HG02870 (cell line): ENCODE data around the gene MIAT.
"Not testable (repeated sequence)": the region's sequence is repeated elsewhere in the genome, so short reads cannot be mapped to it uniquely, and the experiment has no call there.

Experiments
- ATAC-seq: cut with Tn5 transposase; IDR thresholded peaks from one replicate; pipeline ENCODE4 v1.9.1; 2021; ENCODE audit warnings: mild to moderate bottlenecking, moderate library complexity; ENCODE audit not compliant: unreplicated experiment

Gene MIAT

GRCh38 chr22:26691377-26691716, 34.0 kb downstream of the MIAT start:
- ATAC-seq, result no peak

GRCh38 chr22:26692215-26692614, 34.8 kb downstream of the MIAT start:
- ATAC-seq, result no peak

- no peak for ATAC-seq
Measured at GRCh38 chr22:26697151-26697550, 39.8 kb downstream of the MIAT start.

- ATAC-seq, result no peak
Measured at GRCh38 chr22:26700462-26700861, 43.1 kb downstream of the MIAT start.

- no peak for ATAC-seq
Measured at GRCh38 chr22:26700886-26701285, 43.5 kb downstream of the MIAT start.

- ATAC-seq, result no peak
Measured at GRCh38 chr22:26701323-26701722, 43.9 kb downstream of the MIAT start.

- no peak for ATAC-seq
Measured at GRCh38 chr22:26702906-26703830, 45.8 kb downstream of the MIAT start.

GRCh38 chr22:26705379-26705778, 48.0 kb downstream of the MIAT start:
- ATAC-seq, result not testable (repeated sequence)

GRCh38 chr22:26707090-26707489, 49.7 kb downstream of the MIAT start:
- ATAC-seq, result no peak

GRCh38 chr22:26707581-26707980, 50.2 kb downstream of the MIAT start:
- ATAC-seq, result no peak

- ATAC-seq, result no peak
Measured at GRCh38 chr22:26708256-26709009, 51.0 kb downstream of the MIAT start.

GRCh38 chr22:26709617-26710390, 52.4 kb downstream of the MIAT start:
- no peak for ATAC-seq

GRCh38 chr22:26711205-26711963, 54.0 kb downstream of the MIAT start:
- no peak for ATAC-seq

- ATAC-seq, result no peak
Measured at GRCh38 chr22:26712158-26712557, 54.8 kb downstream of the MIAT start.

- ATAC-seq, result no peak
Measured at GRCh38 chr22:26713823-26714449, 56.5 kb downstream of the MIAT start.

- ATAC-seq, result no peak
Measured at GRCh38 chr22:26714971-26715370, 57.6 kb downstream of the MIAT start.

GRCh38 chr22:26715392-26715936, 58.1 kb downstream of the MIAT start:
- no peak for ATAC-seq

- ATAC-seq, result no peak
Measured at GRCh38 chr22:26718488-26718887, 61.1 kb downstream of the MIAT start.

- ATAC-seq, result no peak
Measured at GRCh38 chr22:26718905-26719304, 61.5 kb downstream of the MIAT start.

GRCh38 chr22:26722159-26722558, 64.8 kb downstream of the MIAT start:
- no peak for ATAC-seq
